Frontal cortex (tissue), 4 donors: ENCODE data around the gene SMC5. TPM values are rescaled to one million over a fixed set of nuclear protein-coding genes. Genes with fewer than 3 reads are reported as not detected.
"Not testable (repeated sequence)": the region's sequence is repeated elsewhere in the genome, so short reads cannot be mapped to it uniquely, and the experiment has no call there.

Experiments used
- DNase-seq, 2 donors: peaks; one replicate each; pipeline ENCODE4 v3.0.0; 2012; ENCODE audit warnings: low spot score in 2 of 2
- FAIRE-seq: peaks from 2 replicates; lab custom pipeline; 2012; peaks lifted over from hg19 to GRCh38; lab: Jason Lieb, UNC
- total RNA-seq: library from RNA; depleted of rRNA; stranded (reverse); fragments of >200 nt; gene quantifications from one replicate; pipeline ENCODE4 v1.2.3, GENCODE V29; 2014
- donor health status: control.
- donor health status: control.
- donor health status: control.

Gene SMC5
- total RNA-seq, 1 donor from 2014 or later, result 36.3 TPM

- FAIRE-seq, result no peak
- DNase-seq, result no peak
Measured at GRCh38 chr9:70262366-70262765, 3.6 kb downstream of the SMC5 start.

GRCh38 chr9:70262948-70263347 lies 4.2 kb downstream of the SMC5 start:
- DNase-seq (no peak), FAIRE-seq (no peak)

GRCh38 chr9:70263421-70263820 lies 4.6 kb downstream of the SMC5 start:
- DNase-seq (no peak), FAIRE-seq (no peak)

GRCh38 chr9:70278305-70278704 lies 19.5 kb downstream of the SMC5 start:
- FAIRE-seq, result no peak
- DNase-seq, result no peak

DNA sequence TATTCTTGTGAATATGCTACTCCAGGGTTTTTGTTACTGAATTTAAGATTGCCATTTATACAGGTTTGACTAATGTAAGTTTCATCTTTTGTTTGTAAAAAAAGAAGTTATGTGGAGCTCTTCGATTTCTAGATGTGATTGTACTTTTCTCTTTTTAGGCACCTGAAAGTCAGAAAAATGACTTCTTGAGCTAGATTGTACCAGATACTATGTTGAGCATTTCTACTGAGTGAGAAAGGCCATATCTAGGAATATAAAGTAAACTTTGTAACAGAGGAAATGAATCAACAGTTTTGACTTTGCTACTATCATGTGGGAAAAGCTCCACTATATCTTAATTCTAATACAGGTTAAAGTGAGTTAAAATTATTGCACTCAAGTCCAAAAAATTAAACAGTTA lies 25.1 kb downstream of the SMC5 start:
- FAIRE-seq (no peak), DNase-seq (no peak)

GRCh38 chr9:70285246-70285645 lies 26.5 kb downstream of the SMC5 start:
- DNase-seq, result no peak

GRCh38 chr9:70285981-70286598 lies 27.3 kb downstream of the SMC5 start:
- FAIRE-seq (no peak), DNase-seq (no peak)

More at GRCh38 chr9:70285246-70285645, 26.5 kb downstream of the SMC5 start:
- no peak for FAIRE-seq

DNA sequence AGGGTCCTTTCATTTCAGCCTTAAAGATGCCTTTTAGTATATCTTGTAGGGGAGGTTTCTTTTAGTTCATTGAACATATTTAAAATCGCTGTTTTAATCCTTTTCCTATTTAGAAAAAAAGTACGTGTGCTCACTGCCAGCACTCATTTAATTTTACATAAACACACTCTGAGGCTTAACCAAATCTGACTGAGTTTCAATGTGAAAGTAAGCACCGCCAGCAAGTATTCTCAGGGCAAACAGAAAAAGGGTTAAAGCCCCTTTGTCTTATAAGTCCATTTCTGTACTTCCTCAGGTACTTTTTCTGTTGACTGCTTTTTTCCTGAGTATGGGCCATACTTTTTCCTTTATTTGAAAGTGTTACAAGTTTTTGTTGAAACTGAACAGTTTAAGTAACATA lies 31.8 kb downstream of the SMC5 start:
- FAIRE-seq (no peak), DNase-seq (no peak)

GRCh38 chr9:70291446-70291845 lies 32.7 kb downstream of the SMC5 start:
- DNase-seq, result no peak
- FAIRE-seq, result no peak

DNA sequence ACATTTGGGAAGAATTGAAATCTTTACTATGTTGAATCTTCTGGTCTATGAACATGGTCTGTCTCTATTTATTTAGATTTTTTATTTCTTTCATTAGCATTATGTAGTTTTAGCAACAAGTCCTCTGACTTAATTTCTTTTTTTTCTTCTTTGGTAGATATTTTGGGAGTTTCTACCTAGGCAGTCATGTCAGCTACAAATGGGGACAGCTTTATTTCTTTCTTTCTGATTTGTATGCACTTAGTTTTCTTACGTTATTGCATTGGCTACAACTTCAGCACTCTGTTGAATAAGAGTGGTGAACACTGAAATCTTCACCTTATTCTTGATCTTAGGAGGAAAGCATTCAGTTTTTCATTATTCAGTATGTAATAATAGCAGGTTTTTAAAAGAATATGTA lies 33.5 kb downstream of the SMC5 start:
- no peak for FAIRE-seq
- no peak for DNase-seq

DNA sequence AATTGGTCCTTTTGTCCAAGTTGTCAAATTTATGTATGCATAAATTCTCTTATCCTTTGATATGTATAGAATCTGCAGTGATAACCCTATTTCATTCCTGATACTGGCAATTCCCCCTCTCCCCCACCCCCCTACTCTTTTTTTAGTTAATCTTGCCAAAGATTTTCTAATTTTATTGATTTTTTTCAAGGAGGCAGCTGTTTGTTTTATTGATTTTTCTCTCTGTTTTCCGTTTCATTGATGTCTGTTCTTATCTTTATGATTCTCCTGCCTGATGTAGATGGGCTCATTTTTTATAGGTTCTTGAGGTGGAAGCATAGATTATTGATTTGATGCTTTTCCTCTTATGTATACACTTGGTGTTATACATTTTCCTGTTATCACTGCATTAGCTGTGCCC lies 34.4 kb downstream of the SMC5 start:
- DNase-seq (no peak), FAIRE-seq (no peak)

- no peak for FAIRE-seq
- no peak for DNase-seq
Measured at GRCh38 chr9:70297141-70297540, 38.4 kb downstream of the SMC5 start.

GRCh38 chr9:70298245-70298771 lies 39.5 kb downstream of the SMC5 start:
- FAIRE-seq (no peak), DNase-seq (no peak)

GRCh38 chr9:70303268-70303667 lies 44.5 kb downstream of the SMC5 start:
- FAIRE-seq (no peak), DNase-seq (no peak)

- DNase-seq (no peak), FAIRE-seq (peak; percentile 68)
Measured at GRCh38 chr9:70304810-70305209, 46.0 kb downstream of the SMC5 start.

DNA sequence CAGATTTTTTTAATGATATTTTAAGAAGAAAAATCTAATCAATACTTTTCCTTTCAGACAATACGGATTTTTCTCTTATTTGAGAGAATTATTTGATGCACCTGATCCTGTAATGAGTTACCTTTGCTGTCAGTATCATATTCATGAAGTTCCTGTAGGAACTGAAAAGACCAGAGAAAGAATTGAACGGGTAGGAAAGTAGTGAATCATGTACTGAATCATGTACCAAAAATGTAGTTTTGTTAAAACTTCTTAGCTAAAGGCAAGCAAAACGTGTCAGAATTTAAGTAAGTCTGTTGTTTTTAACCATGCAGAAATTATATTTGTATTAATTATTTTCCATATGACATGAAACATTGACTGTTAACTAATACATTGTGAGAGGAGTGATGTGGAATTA lies 56.6 kb downstream of the SMC5 start:
- FAIRE-seq (no peak), DNase-seq (no peak)

DNA sequence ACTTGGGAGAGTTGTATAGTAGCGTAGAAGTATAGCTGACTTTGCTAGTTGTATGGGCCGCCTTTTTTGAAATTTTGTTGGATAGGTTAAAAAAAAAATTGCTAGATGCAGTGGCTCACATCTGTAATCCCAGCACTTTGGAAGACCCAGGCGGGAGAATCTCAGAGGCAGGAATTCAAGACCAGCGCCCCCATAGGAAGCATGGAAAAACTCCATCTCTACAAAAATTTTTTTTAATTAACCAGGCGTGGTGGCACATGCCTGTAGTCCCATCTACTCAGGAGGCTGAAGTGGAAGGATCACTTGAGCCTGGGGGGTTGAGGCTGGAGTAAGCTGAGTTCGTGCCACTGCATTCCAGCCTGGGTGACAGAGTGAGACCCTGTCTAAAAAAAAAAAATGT lies 59.2 kb downstream of the SMC5 start:
- DNase-seq (no peak), FAIRE-seq (no peak)

GRCh38 chr9:70322096-70322495 lies 63.3 kb downstream of the SMC5 start:
- no peak for FAIRE-seq
- DNase-seq, result no peak

GRCh38 chr9:70324963-70325362 lies 66.2 kb downstream of the SMC5 start:
- no peak for FAIRE-seq
- DNase-seq, result no peak

GRCh38 chr9:70328625-70329024 lies 69.8 kb downstream of the SMC5 start:
- DNase-seq, FAIRE-seq: not testable (repeated sequence)

GRCh38 chr9:70340572-70340971 lies 81.8 kb downstream of the SMC5 start:
- peak; percentile 99 for FAIRE-seq
- peak in 1 of 2 donors; percentile 20 for DNase-seq

GRCh38 chr9:70347046-70347445 lies 88.3 kb downstream of the SMC5 start:
- FAIRE-seq (no peak), DNase-seq (no peak)
